GM11168 (cell line): Measurements from ENCODE around the gene PHACTR1.

Experiments
- in situ Hi-C: fragments of 300-500 bp; cut with MboI; formaldehyde crosslinking; loops from one replicate; pipeline ENCODE4 v1.12.0; 2022; ENCODE audit warnings: low sequenced_read_pairs; ENCODE audit not compliant: unreplicated experiment

PHACTR1 gene

GRCh38 chr6:12800120-12800519 lies 83.6 kb downstream of the PHACTR1 start:
- in situ Hi-C loops = no loop called here

- in situ Hi-C loops = no loop called here
Observed at GRCh38 chr6:12801141-12801540, 84.6 kb downstream of the PHACTR1 start.

- in situ Hi-C loops = no loop called here
Observed at GRCh38 chr6:12802440-12802839, 85.9 kb downstream of the PHACTR1 start.

DNA sequence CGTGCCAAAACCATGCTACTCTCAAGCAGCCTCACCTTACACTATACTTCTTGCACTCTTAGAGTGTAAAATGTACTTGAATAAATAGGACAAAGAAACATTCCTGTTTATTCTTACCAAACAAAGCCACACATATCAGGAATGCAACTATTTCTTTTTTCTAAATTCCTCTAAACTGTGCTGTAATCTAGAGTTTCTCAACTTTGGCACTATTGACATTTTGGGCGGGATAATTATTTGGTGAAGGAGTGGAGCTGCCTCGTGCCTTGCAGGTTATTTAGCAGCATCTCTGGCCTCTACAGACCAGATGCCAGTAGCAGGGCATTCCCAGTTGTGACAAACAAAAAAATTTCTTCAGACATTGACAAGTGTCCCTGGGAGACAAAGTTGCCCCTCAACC lies 86.9 kb downstream of the PHACTR1 start:
- in situ Hi-C loops = no loop called here

- in situ Hi-C loops = no loop called here
Observed at GRCh38 chr6:12804952-12805645, 88.5 kb downstream of the PHACTR1 start.

- in situ Hi-C loops = no loop called here
Observed at GRCh38 chr6:12806136-12806535, 89.6 kb downstream of the PHACTR1 start.

DNA sequence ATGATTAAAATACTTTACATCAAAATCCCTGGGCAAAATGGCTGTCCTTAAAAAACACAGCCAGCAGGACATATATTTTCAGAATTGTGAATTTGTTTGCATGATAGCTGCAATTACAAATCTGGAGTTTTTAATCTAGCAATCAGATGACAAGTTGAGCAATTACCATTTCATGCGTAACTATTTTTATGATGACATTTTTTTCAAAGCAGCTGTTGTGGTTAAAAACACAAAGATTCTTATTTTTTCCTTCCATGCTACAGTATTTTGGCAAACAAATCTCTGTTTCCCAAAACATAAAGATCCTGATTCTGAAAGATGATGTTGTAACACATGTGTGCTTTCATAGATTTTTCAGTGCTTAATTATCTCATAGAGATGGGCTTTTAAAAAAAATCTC lies 90.2 kb downstream of the PHACTR1 start:
- in situ Hi-C loops = no loop called here

GRCh38 chr6:12811519-12811918 lies 95.0 kb downstream of the PHACTR1 start:
- in situ Hi-C loops = no loop called here

- in situ Hi-C loops = no loop called here
Observed at GRCh38 chr6:12813321-12813720, 96.8 kb downstream of the PHACTR1 start.

- in situ Hi-C loops = no loop called here
Observed at GRCh38 chr6:12814015-12814414, 97.4 kb downstream of the PHACTR1 start.

GRCh38 chr6:12815089-12815488 lies 98.5 kb downstream of the PHACTR1 start:
- in situ Hi-C loops = no loop called here

DNA sequence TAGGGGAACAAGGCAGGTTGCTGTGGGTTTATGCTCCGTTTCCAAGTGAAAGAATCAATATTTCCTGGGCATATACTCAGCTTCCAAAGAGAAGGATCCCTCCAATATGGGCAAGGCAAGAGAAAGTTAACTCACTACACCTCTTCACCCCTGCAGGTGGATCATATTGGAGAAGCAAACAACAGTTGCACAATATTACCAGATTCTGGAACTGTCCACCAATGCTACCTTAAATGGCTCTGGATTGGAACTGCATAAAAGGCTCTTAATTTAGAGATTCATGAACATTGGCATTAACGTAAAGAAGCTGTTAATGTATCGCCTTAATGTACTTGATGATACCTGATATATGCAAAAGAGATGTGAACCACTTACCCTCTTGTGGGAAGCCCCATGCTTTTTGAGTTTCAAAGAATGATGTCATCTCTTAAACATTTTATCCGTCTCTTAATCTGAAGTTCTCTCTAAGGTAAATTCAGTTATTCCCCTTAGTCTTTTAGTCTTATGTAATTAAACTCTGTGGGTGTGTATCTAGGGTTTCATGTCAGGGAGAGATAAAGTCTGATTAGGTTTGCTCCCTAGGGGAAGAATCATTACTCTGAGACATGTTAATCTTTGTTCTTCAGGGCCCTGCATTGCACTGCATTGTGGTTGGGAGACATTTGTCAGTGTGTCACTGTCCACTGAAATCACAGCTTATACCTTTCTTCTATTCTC lies 99.5 kb downstream of the PHACTR1 start:
- in situ Hi-C loops = no loop called here

DNA sequence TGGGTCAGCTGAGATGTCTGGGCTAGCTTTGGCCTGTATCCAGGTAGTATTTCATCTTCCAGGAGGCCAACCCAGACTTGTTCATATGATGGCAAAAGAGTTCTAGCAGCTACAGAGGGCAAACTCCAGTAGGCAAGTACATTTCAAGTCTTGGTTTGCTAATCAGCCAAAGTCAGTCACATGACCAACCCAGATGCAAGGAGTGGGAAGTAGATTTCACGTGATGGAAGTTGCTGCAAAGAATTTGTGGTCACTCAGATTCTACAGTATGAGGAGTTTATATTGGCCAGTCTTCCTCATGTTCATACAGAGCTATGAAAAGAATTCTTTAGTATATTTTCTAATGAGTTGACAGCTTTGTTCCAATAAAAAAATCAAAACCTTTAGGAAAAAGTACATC lies 101.8 kb downstream of the PHACTR1 start:
- in situ Hi-C loops = no loop called here

DNA sequence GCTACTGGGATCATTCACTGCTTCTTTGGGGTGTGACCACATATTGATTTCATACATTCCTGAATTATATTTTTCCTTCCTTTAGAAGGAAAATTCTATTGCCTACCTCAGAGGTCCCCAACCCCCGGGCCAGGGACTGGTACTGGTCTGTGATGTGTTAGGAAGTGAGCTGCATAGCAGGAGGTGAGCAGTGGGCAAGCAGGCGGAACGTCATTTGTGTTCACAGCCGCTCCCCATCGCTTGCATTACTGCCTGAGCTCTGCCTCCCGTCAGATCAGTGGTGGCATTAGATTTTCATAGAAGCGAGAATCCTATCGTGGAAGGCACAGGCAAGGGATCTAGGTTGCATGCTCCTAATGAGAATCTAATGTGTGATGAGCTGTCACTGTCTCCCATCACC lies 107.3 kb downstream of the PHACTR1 start:
- in situ Hi-C loops = no loop called here

- in situ Hi-C loops = no loop called here
Observed at GRCh38 chr6:12826584-12826983, 110.0 kb downstream of the PHACTR1 start.

GRCh38 chr6:12827921-12828320 lies 111.4 kb downstream of the PHACTR1 start:
- in situ Hi-C loops = no loop called here

DNA sequence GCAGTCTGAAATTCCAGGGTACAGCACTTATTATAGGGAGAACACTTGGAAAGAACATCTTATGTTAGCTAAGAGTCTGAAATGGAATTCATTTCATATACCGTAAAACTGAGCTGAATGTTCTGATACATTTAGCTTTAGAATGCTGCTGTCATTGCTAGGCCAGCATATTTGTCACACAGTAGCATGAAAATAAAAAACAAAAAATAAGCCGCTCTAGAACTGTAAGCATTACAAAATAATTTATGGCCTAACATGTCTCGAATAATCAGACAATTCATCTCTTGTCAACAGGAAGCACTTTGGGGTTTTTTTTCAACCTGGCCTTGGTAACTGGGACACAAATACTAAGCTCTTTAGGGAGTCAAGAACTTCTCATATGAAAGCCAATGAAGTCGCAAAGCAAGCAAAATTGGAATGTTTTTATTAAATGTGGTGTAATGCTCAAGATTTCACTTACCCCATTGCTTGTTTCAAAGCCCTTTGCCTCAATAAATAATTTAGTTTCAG lies 115.7 kb downstream of the PHACTR1 start:
- in situ Hi-C loops = no loop called here

GRCh38 chr6:12836009-12836408 lies 119.4 kb downstream of the PHACTR1 start:
- in situ Hi-C loops = no loop called here

DNA sequence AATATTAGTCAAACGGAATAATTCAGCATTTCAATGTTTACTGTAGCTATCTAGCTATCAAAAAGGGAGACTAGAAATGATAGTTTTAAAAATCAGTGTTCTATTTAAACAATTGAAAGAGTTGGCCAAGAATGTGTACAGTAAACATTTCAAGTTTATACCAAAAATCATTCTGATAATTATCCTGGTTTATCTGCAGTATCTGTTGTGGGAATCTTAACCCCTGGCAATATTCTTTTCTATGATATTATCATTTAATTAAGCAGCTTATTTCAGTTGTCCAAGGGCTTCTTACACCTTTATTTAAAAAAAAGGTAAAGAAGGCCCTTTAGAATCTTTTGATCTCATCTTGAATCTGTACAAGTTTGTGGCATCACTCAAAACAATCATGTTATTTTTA lies 125.1 kb downstream of the PHACTR1 start:
- in situ Hi-C loops = no loop called here

DNA sequence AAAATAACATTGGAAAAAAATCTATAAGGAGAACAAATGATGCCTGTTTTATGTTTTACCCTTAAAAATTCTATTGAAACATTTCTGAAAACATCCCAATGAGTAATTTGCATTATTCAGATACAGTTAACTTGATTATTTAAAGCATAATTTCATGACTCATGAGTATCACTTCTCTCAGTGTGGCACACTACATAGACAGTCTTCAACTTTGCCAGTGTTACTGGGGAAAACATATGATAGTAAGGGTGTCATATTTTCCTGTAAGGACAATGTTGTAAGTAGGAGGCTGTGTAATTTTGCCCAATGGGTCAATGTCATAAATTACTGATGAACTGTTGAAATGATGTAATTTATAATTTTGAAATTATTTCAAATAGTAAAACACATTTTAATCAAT lies 125.5 kb downstream of the PHACTR1 start:
- in situ Hi-C loops = no loop called here

GRCh38 chr6:12842658-12843057 lies 126.1 kb downstream of the PHACTR1 start:
- in situ Hi-C loops = no loop called here
